ENCODE results near the gene DND1.

The DND1 gene

GRCh38 chr5:140696891-140697492 lies 23.6 kb upstream of the DND1 start:
- Histone ChIP-seq H3K9me3 (replicated peaks; ENCODE audit: low read length) (no peaks in the 10 kb centered on the region), H3K4me3 (ENCODE audit: low read length) (no peak overlapping the region), H3K27me3 (ENCODE audit: control insufficient read depth, insufficient read depth, low read length) (no peaks in the 10 kb centered on the region), H3K9ac (ENCODE audit: low read depth, low read length) (no peak overlapping the region), H3K4me2 (ENCODE audit: low read length) (no peak overlapping the region), H3K36me3 (ENCODE audit: insufficient read depth, low read length) (peaks cover 62% of the 10 kb centered on the region), H3K4me1 (ENCODE audit: control insufficient read depth, insufficient read depth, low read length) (peaks cover 13% of the 10 kb centered on the region)

DNA sequence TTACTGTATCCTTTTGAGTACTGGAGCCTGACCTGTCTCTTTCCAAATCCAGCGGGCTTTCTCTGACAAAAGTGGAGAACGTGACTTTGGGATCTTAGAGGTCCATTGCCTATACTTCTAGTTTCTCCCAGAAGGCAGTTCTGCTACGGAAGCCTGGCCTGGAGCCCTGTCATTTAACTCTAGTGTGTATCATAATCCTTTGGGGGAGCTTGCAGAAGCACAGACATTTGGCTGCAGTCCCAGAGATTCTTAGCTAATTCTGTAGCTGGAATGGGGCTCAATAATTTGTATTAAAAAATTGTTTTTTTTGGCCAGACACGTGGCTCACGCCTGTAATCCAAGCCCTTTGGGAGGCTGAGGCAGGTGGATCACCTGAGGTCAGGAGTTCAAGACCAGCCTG lies 20.9 kb upstream of the DND1 start:
- no peaks in the 10 kb centered on the region for H3K27me3 ChIP-seq (ENCODE audit: control insufficient read depth, insufficient read depth, low read length)
- H3K4me2 ChIP-seq (ENCODE audit: low read length): peak overlapping the region; percentile 17
- no peak overlapping the region for H3K9ac ChIP-seq (ENCODE audit: low read depth, low read length)
- H3K4me3 ChIP-seq (ENCODE audit: low read length): no peak overlapping the region
- peaks cover 11% of the 10 kb centered on the region for H3K4me1 ChIP-seq (ENCODE audit: control insufficient read depth, insufficient read depth, low read length)
- peaks cover 61% of the 10 kb centered on the region for H3K36me3 ChIP-seq (ENCODE audit: insufficient read depth, low read length)
- no peaks in the 10 kb centered on the region for H3K9me3 ChIP-seq (replicated peaks; ENCODE audit: low read length)

GRCh38 chr5:140690941-140691924 lies 17.9 kb upstream of the DND1 start, which contains the start of the genes HARS1 and HARS2:
Gene HARS1 (minus strand): TSS chr5:140691370. CDS start chr5:140691304, 66 bp downstream.
Gene HARS2 (plus strand): TSS chr5:140691455. CDS start chr5:140691649, 194 bp downstream.
- no peaks in the 10 kb centered on the region for H3K9me3 ChIP-seq (replicated peaks; ENCODE audit: low read length)
- peaks cover 49% of the 10 kb centered on the region for H3K36me3 ChIP-seq (ENCODE audit: insufficient read depth, low read length)
- H3K4me1 ChIP-seq (ENCODE audit: control insufficient read depth, insufficient read depth, low read length): peaks cover 11% of the 10 kb centered on the region
- H3K4me3 ChIP-seq (ENCODE audit: low read length): peak within 1 kb of the TSS; percentile 83
- no peaks in the 10 kb centered on the region for H3K27me3 ChIP-seq (ENCODE audit: control insufficient read depth, insufficient read depth, low read length)
- peak within 1 kb of the TSS; percentile 97 for H3K4me2 ChIP-seq (ENCODE audit: low read length)
- peak within 1 kb of the TSS; percentile 96 for H3K9ac ChIP-seq (ENCODE audit: low read depth, low read length)

DNA sequence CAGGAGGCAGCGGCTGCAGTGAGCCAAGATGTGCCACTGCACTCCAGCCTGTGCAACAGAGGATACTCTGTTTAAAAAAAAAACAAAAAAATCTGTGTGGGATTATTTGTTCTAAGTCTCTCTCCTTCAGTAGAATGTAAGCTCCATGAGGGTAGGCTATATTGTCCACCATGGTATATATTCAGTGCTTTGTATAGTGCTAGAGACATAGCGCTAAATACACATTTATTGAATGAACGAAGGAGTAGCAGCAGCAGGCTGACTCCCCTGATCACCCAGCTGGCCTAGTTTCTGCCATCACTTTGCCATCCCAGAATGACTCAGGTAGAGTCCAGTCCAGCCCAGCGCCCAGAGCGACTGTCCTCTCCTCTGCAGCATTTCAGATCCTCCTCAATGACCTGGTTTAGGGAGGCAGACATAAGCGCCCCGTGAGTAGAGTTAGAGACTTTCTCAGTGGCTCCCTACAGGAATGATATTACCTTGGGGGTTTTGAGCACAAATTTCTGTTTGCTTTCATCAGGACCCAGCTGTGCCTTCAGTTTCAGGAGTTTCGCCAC lies 17.1 kb upstream of the DND1 start:
- H3K4me1 ChIP-seq (ENCODE audit: control insufficient read depth, insufficient read depth, low read length): peaks cover 11% of the 10 kb centered on the region
- H3K36me3 ChIP-seq (ENCODE audit: insufficient read depth, low read length): peaks cover 42% of the 10 kb centered on the region
- no peaks in the 10 kb centered on the region for H3K27me3 ChIP-seq (ENCODE audit: control insufficient read depth, insufficient read depth, low read length)
- H3K9me3 ChIP-seq (replicated peaks; ENCODE audit: low read length): no peaks in the 10 kb centered on the region
- H3K4me3 ChIP-seq (ENCODE audit: low read length): peak overlapping the region; percentile 83
- H3K4me2 ChIP-seq (ENCODE audit: low read length): peak overlapping the region; percentile 81
- H3K9ac ChIP-seq (ENCODE audit: low read depth, low read length): peak overlapping the region; percentile 96

DNA sequence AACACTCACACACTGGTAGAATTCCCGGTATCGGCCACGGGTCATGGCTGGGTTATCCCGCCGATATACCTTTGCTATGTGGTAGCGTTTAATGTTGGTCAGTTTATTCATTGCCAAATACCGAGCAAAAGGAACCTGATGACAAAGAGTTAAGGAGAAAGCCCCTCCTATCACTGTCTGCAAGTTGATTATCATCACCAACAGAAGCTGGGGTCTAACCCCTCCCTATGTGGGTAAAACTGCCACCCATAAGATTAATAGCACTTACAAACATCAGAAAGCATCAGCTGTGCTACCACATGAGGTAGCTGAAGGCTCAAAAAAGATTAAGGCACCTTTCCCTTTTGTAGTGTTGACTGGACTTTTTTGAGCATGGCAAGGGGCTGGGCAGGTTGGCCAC lies 5.6 kb upstream of the DND1 start:
- no peak overlapping the region for H3K9ac ChIP-seq (ENCODE audit: low read depth, low read length)
- H3K27me3 ChIP-seq (ENCODE audit: control insufficient read depth, insufficient read depth, low read length): no peaks in the 10 kb centered on the region
- no peak overlapping the region for H3K4me3 ChIP-seq (ENCODE audit: low read length)
- no peaks in the 10 kb centered on the region for H3K4me1 ChIP-seq (ENCODE audit: control insufficient read depth, insufficient read depth, low read length)
- H3K36me3 ChIP-seq (ENCODE audit: insufficient read depth, low read length): peaks cover 82% of the 10 kb centered on the region
- H3K4me2 ChIP-seq (ENCODE audit: low read length): no peak overlapping the region
- no peaks in the 10 kb centered on the region for H3K9me3 ChIP-seq (replicated peaks; ENCODE audit: low read length)

DNA sequence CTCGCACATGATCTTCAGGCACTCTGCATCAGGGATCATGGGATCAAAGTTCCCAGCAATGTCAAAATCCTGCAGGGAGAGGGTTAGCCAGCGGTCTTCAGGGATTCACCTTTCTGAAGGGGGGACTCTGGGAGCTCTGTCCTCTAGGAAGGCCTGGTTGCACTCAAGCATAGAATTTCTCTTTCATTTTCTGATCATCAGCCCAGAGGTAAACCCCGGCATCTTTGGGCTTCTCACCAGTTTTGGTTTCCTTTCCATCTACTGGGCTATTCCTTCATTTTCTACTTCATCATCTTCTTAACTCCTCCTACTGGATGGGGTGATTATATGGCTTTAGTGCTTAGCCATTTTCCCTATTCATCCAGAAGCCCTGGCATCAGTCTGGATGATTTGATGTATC lies 4.6 kb upstream of the DND1 start:
- H3K4me3 ChIP-seq (ENCODE audit: low read length): no peak overlapping the region
- H3K4me1 ChIP-seq (ENCODE audit: control insufficient read depth, insufficient read depth, low read length): no peaks in the 10 kb centered on the region
- H3K4me2 ChIP-seq (ENCODE audit: low read length): no peak overlapping the region
- no peaks in the 10 kb centered on the region for H3K9me3 ChIP-seq (replicated peaks; ENCODE audit: low read length)
- H3K36me3 ChIP-seq (ENCODE audit: insufficient read depth, low read length): peaks cover 83% of the 10 kb centered on the region
- no peak overlapping the region for H3K9ac ChIP-seq (ENCODE audit: low read depth, low read length)
- no peaks in the 10 kb centered on the region for H3K27me3 ChIP-seq (ENCODE audit: control insufficient read depth, insufficient read depth, low read length)

DNA sequence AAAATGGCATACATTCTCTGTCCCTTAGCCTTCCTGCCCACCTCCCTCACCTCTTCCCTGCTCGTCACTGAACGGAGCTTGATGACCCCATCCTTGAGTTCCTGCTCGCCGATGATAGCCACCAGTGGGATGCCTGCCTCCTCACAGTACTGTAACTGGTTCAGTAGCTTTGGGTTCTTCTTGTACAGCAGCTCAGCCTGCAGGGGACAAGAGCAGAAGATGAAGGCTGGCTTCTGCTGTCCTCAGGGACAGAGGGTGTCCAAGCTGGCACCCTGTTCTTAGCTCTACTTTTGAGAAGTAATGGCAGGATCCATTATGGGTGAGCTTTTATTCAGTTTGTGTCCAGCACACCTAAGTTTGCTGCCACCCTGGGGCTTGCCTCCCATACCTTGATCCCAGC lies 1.3 kb upstream of the DND1 start:
- Histone ChIP-seq H3K36me3 (ENCODE audit: insufficient read depth, low read length) (peaks cover 81% of the 10 kb centered on the region), H3K4me3 (ENCODE audit: low read length) (no peak overlapping the region), H3K9ac (ENCODE audit: low read depth, low read length) (no peak overlapping the region), H3K4me1 (ENCODE audit: control insufficient read depth, insufficient read depth, low read length) (no peaks in the 10 kb centered on the region), H3K9me3 (replicated peaks; ENCODE audit: low read length) (no peaks in the 10 kb centered on the region), H3K4me2 (ENCODE audit: low read length) (no peak overlapping the region), H3K27me3 (ENCODE audit: control insufficient read depth, insufficient read depth, low read length) (no peaks in the 10 kb centered on the region)

DNA sequence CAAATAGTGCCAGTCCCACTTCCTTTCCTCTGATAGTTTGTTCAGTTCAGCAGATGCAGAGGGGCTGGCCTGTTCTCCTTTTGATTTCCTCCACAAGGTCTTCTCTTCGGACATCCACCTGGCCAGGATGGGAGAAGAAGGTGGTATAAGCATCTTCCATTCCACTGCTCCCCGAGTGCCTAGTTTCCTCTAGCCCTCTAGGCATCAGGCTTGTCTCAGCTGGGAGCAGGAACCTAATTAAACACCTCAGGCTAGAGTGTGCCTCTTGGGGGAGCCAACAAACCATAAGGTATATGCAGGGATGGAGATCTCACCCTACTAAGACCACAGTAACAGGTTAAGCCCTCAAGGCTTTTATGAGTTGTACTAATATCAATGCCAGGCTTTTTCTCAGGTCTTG lies 835 bp upstream of the DND1 start:
- Histone ChIP-seq H3K9ac (ENCODE audit: low read depth, low read length) (no peak overlapping the region), H3K4me3 (ENCODE audit: low read length) (no peak overlapping the region), H3K4me1 (ENCODE audit: control insufficient read depth, insufficient read depth, low read length) (no peaks in the 10 kb centered on the region), H3K36me3 (ENCODE audit: insufficient read depth, low read length) (peaks cover 81% of the 10 kb centered on the region), H3K9me3 (replicated peaks; ENCODE audit: low read length) (no peaks in the 10 kb centered on the region), H3K4me2 (ENCODE audit: low read length) (no peak overlapping the region), H3K27me3 (ENCODE audit: control insufficient read depth, insufficient read depth, low read length) (no peaks in the 10 kb centered on the region)

- Histone ChIP-seq H3K4me2 (ENCODE audit: low read length) (no peak overlapping the region), H3K4me1 (ENCODE audit: control insufficient read depth, insufficient read depth, low read length) (no peaks in the 10 kb centered on the region), H3K9me3 (replicated peaks; ENCODE audit: low read length) (no peaks in the 10 kb centered on the region), H3K9ac (ENCODE audit: low read depth, low read length) (no peak overlapping the region), H3K4me3 (ENCODE audit: low read length) (no peak overlapping the region), H3K36me3 (ENCODE audit: insufficient read depth, low read length) (peaks cover 82% of the 10 kb centered on the region), H3K27me3 (ENCODE audit: control insufficient read depth, insufficient read depth, low read length) (no peaks in the 10 kb centered on the region)
Measured at GRCh38 chr5:140672455-140673186, 755 bp downstream of the DND1 start.

- Histone ChIP-seq H3K36me3 (ENCODE audit: insufficient read depth, low read length) (peaks cover 80% of the 10 kb centered on the region), H3K9ac (ENCODE audit: low read depth, low read length) (no peak overlapping the region)
Measured at GRCh38 chr5:140671472-140672125, 1.8 kb downstream of the DND1 start.

More at GRCh38 chr5:140671472-140672125, 1.8 kb downstream of the DND1 start:
- H3K4me2 ChIP-seq (ENCODE audit: low read length): no peak overlapping the region
- no peaks in the 10 kb centered on the region for H3K27me3 ChIP-seq (ENCODE audit: control insufficient read depth, insufficient read depth, low read length)
- no peaks in the 10 kb centered on the region for H3K9me3 ChIP-seq (replicated peaks; ENCODE audit: low read length)
- no peak overlapping the region for H3K4me3 ChIP-seq (ENCODE audit: low read length)
- peaks cover under 1% of the 10 kb centered on the region for H3K4me1 ChIP-seq (ENCODE audit: control insufficient read depth, insufficient read depth, low read length)
